Hepatocyte (in vitro differentiated cells): Measurements from ENCODE around the gene PLXND1.

ENCODE experiments used
- CTCF ChIP-seq: fragments of 200-600 bp; sonication (generic); IDR thresholded peaks from 2 replicates; pipeline ENCODE4 v1.5.1; 2016; ENCODE audit warnings: antibody characterized with exemption, mild to moderate bottlenecking; ENCODE audit not compliant: poor library complexity
- EZH2 ChIP-seq: fragments of 200-600 bp; sonication (generic); IDR thresholded peaks from 2 replicates; pipeline ENCODE4 v1.6.1; 2016; ENCODE audit warnings: antibody characterized with exemption, mild to moderate bottlenecking, borderline replicate concordance

GRCh38 chr3:129603561-129603942 lies 2.9 kb downstream of the PLXND1 start:
- TF ChIP-seq EZH2: no peak
- no peak for TF ChIP-seq CTCF
